Urinary bladder (tissue), 4 donors: ENCODE data around the gene SPPL2A. TPM values are rescaled to one million over a fixed set of nuclear protein-coding genes. Genes with fewer than 3 reads are reported as not detected.

Experiments
- DNase-seq: peaks from one replicate; pipeline ENCODE4 v3.0.0-alpha.2; 2015; ENCODE audit errors: extremely low spot score
- H3K27ac ChIP-seq: one replicate; pipeline ENCODE4 v1.5.1; 2013; ENCODE audit warnings: low read depth, mild to moderate bottlenecking, moderate library complexity
- H3K36me3 ChIP-seq: one replicate; pipeline ENCODE4 v1.6.1; 2013; ENCODE audit warnings: mild to moderate bottlenecking, moderate library complexity; ENCODE audit not compliant: insufficient read depth
- H3K4me1 ChIP-seq: one replicate; pipeline ENCODE4 v1.6.1; 2013; ENCODE audit warnings: mild to moderate bottlenecking, moderate library complexity; ENCODE audit not compliant: insufficient read depth
- H3K4me3 ChIP-seq: one replicate; pipeline ENCODE4 v1.5.1; 2013; ENCODE audit warnings: low read depth, low read length
- WGBS: extraction: QIAGEN DNeasy Blood & Tissue Kit; methylation state at CpG from one replicate; pipeline ENCODE4 v1.1.7; 2013; 5-methylcytosine and 5-hydroxymethylcytosine counted together
- polyA plus RNA-seq: library from polyadenylated mRNA; stranded (reverse); fragments of 200-250 nt; gene quantifications from one replicate; pipeline ENCODE4 v1.2.3, GENCODE V29; 2013
- total RNA-seq: library from RNA; depleted of rRNA; stranded (reverse); fragments of >200 nt; gene quantifications from one replicate; pipeline ENCODE4 v1.2.3, GENCODE V29; 2014
- donor health status: healthy with polysubstance abuse.
- donor health status: healthy.

The SPPL2A gene
- total and polyA plus RNA-seq, 2 donors = 57.2 to 103 TPM

DNA sequence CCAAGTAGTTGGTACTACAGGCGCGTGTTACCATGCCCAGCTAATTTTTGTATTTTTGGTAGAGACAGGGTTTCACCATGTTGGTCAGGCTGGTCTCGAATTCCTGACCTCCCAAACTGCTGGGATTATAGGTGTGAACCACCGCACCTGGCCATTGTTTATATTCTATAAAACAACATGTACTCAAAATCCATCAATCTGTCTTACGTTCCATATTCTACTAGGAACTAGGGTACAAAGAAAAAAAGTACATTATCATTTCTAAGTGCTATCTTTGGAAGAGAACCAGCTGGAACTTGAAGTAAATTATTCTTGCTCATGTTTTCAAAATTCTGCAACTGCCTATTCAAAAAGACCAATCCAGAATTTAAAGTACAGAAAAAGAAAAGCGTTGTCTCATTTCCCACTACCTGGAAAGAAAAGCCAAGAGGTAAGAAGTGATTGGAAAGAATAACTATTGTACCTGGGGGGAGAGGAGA lies 15.2 kb downstream of the SPPL2A start:
- no peak overlapping the region for H3K4me3 ChIP-seq
- DNase-seq = no peak
- H3K4me1 ChIP-seq = no peaks in the 10 kb centered on the region
- no peak overlapping the region for H3K27ac ChIP-seq
- no peaks in the 10 kb centered on the region for H3K36me3 ChIP-seq
- 65% methylated on average over 6 of the region's 6 CpGs for WGBS

DNA sequence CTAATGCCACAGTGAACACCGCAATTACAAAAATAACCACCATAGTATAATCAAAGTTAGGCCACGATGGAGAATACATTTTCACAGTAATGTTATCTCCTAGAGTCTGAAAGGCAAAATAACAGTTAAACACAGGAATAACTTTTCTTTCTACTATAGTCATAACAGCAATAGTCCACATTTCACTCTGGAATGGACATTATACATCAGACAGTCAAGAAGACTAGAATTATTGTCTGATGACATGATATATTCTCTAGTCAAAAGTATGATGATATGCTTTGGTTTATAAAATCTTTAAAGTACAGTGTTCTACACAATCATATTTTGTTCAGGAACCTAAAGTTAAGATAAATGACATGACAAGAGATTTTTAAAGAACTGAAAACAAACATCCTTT lies 18.0 kb downstream of the SPPL2A start:
- no peak for DNase-seq
- WGBS = 74% methylated on average over 2 of the region's 2 CpGs
- H3K36me3 ChIP-seq = peaks cover 2% of the 10 kb centered on the region
- no peak overlapping the region for H3K4me3 ChIP-seq
- H3K27ac ChIP-seq = no peak overlapping the region
- no peaks in the 10 kb centered on the region for H3K4me1 ChIP-seq

DNA sequence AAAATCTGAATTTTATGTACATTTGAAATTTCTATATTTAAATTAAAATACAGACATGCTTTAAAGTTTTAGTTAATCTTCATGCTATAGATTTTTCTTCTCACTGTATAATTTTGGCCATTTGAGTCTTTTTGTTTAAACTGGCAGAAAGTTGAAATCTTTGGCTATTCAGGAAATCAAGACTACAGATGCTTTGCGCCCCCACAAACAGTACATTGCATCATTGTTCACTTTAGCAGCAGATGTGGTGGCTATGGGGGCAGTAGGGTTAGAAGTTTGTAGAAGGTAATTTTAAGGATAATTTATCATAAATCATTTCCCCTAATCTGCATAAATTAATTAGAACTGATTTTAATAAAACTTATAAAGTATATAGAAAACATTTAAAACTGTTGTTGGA lies 20.9 kb downstream of the SPPL2A start:
- H3K36me3 ChIP-seq = peaks cover 2% of the 10 kb centered on the region
- no peaks in the 10 kb centered on the region for H3K4me1 ChIP-seq
- no peak overlapping the region for H3K27ac ChIP-seq
- no peak for DNase-seq
- 86% methylated on average over 1 of the region's 1 CpG for WGBS
- H3K4me3 ChIP-seq = no peak overlapping the region

DNA sequence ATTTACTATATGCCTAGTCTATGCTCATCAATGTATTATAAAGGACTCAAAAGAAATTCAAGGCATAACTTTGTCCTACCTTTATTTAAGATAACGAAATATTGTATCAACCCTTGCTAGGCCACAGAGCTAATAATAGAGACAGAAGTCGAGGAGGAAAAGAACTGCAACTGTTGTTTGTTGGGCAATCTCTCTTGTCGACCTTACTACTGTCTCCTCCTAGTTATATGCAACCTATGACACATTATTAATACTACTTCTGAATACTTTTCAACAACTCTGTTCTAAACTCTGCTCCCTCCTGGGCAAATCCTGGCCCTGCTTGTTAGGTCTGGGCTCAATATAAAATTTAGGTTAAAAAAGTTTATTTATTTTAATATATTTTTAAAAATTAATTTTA lies 24.6 kb downstream of the SPPL2A start:
- H3K27ac ChIP-seq = no peak overlapping the region
- DNase-seq = no peak
- peaks cover 4% of the 10 kb centered on the region for H3K36me3 ChIP-seq
- 88% methylated on average over 3 of the region's 3 CpGs for WGBS
- H3K4me3 ChIP-seq = no peak overlapping the region
- no peaks in the 10 kb centered on the region for H3K4me1 ChIP-seq

DNA sequence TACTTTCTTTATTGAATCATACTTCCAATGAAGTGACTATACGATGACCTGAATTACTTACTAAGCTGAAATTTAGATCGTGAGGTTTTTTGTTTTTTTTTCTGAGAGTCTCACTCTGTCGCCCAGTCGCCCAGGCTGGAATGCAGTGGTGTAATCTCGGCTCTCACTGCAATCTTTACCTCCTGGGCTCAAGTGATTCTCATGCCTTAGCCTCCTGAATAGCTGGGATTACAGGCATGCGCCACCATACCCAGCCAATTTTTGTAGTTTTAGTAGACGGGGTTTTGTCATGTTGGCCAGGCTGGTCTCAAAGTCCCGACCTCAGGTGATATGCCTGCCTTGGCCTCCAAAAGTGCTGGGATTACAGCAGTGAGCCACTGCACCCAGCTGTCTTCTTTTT lies 28.7 kb downstream of the SPPL2A start:
- WGBS = 88% methylated on average over 8 of the region's 8 CpGs
- no peaks in the 10 kb centered on the region for H3K4me1 ChIP-seq
- H3K27ac ChIP-seq = no peak overlapping the region
- no peak for DNase-seq
- H3K4me3 ChIP-seq = no peak overlapping the region
- H3K36me3 ChIP-seq = peaks cover 1% of the 10 kb centered on the region

GRCh38 chr15:50735156-50735555 lies 30.4 kb downstream of the SPPL2A start:
- H3K4me1 ChIP-seq = no peaks in the 10 kb centered on the region
- no peak overlapping the region for H3K4me3 ChIP-seq
- 80% methylated on average over 4 of the region's 4 CpGs for WGBS
- H3K27ac ChIP-seq = no peak overlapping the region
- peaks cover 1% of the 10 kb centered on the region for H3K36me3 ChIP-seq
- no peak for DNase-seq

GRCh38 chr15:50726315-50726714 lies 39.2 kb downstream of the SPPL2A start:
- H3K4me3 ChIP-seq = no peak overlapping the region
- no peak for DNase-seq
- peaks cover 2% of the 10 kb centered on the region for H3K36me3 ChIP-seq
- no peaks in the 10 kb centered on the region for H3K4me1 ChIP-seq
- 94% methylated on average over 1 of the region's 1 CpG for WGBS
- no peak overlapping the region for H3K27ac ChIP-seq

- Histone ChIP-seq H3K4me3 (no peak overlapping the region), H3K4me1 (no peaks in the 10 kb centered on the region), H3K36me3 (peaks cover 5% of the 10 kb centered on the region), H3K27ac (no peak overlapping the region)
- 85% methylated on average over 1 of the region's 1 CpG for WGBS
- no peak for DNase-seq
Observed at GRCh38 chr15:50718700-50719125, 46.8 kb downstream of the SPPL2A start.

DNA sequence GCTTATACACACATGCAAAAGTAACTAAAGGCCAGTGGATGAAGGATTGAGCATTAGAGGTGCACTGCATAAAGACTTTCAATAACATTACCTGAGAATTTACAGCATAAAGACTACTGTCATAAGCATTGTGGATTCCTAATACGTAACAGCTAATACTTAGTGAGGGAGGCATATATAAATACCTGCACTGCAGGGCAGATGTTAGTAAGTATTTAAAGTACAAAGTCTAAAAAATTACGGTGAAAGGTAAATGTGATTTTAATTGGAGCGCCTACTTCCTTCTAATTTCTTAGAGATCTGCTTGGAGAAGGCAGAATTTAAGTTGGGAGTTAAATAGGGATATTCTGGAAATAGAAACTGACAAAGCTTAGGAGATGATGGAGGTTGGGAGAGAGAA lies 53.5 kb downstream of the SPPL2A start:
- H3K36me3 ChIP-seq = no peaks in the 10 kb centered on the region
- no peak overlapping the region for H3K27ac ChIP-seq
- 96% methylated on average over 3 of the region's 3 CpGs for WGBS
- H3K4me1 ChIP-seq = no peaks in the 10 kb centered on the region
- no peak for DNase-seq
- no peak overlapping the region for H3K4me3 ChIP-seq

DNA sequence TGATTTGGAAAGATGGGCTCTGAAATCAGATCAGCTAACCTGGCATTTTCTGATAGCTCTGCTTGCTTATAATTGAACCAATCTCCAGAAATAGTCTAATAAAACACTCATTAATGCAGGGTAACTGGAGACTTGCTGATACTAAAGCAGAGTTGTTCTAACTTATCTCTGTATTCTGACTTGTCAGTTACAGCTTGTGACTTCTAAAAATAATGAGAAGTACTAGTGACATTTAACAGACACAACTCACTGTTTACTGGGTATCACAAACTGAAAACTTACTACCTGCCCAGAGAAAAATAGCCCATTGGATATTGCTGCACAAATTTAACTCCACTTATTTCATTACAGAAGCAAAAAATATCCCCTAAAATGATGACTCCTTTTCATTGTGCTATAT lies 54.9 kb downstream of the SPPL2A start:
- no peaks in the 10 kb centered on the region for H3K4me1 ChIP-seq
- H3K4me3 ChIP-seq = no peak overlapping the region
- no peak overlapping the region for H3K27ac ChIP-seq
- H3K36me3 ChIP-seq = no peaks in the 10 kb centered on the region
- no peak for DNase-seq

DNA sequence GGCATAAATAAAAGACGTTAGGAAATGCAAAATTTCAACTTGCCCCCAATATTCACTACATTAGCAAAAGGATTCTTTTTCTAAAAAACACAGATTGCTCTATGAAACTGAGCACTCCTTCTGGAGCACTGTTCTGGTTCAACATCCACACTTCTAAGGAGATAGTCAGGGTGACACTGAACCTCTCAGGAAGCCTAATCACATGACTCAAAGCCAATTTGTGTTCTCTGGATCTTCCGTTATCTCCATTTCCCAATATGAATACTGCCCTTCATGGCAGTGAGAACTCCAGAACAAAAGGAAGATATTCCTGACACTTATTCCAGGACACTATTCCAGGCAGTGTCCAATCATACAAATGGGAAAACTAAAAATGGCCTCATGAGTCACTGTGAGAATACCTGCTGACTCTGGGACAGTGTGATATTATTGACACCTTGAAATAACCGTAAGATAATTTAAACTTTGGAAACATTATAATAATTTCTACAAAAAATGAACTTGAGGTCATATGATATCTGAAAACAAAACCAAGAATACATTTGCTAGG lies 57.6 kb downstream of the SPPL2A start:
- Histone ChIP-seq H3K36me3 (no peaks in the 10 kb centered on the region), H3K4me3 (no peak overlapping the region), H3K27ac (no peak overlapping the region), H3K4me1 (no peaks in the 10 kb centered on the region)
- WGBS = 88% methylated on average over 3 of the region's 3 CpGs
- DNase-seq = no peak

DNA sequence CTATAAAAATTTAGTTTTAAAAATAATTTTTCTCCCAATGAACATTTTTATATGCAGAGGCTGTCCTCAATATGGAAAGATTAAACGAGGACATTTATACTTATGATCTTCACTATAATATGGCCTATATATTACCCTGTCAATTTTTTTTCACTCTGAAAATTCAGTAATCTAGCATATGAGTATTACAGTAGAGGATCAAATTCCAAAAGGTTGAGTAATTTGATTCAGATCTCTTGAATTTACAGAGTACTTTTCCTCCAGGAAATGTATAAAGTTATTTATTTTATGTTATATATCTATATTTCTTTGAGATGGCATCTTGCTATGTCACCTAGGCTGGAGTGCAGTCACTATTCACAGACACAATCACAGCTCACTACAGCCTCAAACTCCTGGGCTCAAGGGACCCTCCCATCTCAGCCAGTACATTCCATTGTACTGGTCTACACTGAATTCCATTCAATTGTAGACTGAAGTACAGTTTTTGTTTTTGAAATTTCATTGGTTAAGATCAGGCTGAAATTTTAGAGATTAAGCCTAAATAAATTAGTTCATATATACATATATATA lies 62.7 kb downstream of the SPPL2A start:
- H3K36me3 ChIP-seq = no peaks in the 10 kb centered on the region
- H3K4me3 ChIP-seq = no peak overlapping the region
- H3K27ac ChIP-seq = no peak overlapping the region
- WGBS = 86% methylated on average over 1 of the region's 1 CpG
- no peak for DNase-seq
- H3K4me1 ChIP-seq = no peaks in the 10 kb centered on the region

DNA sequence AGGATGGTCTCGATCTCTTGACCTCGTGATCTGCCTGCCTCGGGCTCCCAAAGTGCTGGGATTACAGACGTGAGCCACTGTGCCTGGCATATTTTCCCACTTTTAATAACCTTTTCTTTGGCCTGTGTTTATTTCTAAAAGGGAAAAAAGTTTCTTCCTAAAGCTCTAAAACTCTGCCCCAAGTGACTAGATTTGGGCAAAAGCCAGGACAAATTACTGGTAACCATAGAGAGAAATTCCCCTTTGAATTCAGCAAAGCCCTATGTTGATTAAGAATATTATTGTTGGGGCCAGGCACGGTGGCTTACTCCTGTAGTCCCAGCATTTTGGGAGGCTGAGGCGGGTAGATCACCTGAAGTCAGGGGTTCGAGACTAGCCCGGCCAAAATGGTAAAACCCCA lies 67.4 kb downstream of the SPPL2A start:
- 62% methylated on average over 8 of the region's 8 CpGs for WGBS
- Histone ChIP-seq H3K4me1 (no peaks in the 10 kb centered on the region), H3K4me3 (no peak overlapping the region), H3K27ac (no peak overlapping the region), H3K36me3 (no peaks in the 10 kb centered on the region)
- DNase-seq = no peak

DNA sequence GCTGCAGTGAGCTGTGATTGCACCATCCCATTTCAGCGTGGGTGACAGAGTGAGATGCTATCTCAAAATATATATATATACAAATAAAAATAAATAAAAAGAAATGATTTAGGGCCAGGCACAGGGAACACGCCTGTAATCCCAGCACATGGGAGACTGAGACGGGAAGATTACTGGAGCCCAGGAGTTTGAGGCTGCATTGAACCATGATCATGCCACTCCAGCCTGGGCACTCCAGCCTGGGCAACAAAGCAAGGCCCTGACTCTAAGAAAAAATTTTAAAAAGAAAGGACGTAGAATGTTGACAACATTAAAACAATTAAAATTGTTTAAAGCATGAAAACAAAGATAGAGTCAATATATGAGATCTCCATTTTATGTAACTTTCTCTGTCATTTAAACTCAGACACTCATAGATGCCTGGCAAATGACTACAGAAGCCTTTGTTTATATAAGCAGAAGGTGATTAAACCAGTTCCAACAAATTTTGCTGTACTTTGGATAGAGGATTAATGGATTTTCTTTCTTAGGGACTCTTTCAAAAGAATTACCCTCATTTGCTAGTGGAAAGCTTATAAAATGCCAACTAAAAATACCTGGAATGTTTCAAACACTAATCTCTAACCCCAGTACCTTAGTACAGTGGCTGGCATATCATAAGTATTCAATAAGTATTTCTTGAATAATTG lies 68.3 kb downstream of the SPPL2A start:
- H3K36me3 ChIP-seq = no peaks in the 10 kb centered on the region
- 65% methylated on average over 4 of the region's 4 CpGs for WGBS
- H3K27ac ChIP-seq = no peak overlapping the region
- DNase-seq = no peak
- H3K4me3 ChIP-seq = no peak overlapping the region
- H3K4me1 ChIP-seq = no peaks in the 10 kb centered on the region
